ELR (cell line): Measurements from ENCODE around the gene CSTF1.

ENCODE experiments used
- DNase-seq: peaks from one replicate; pipeline ENCODE4 v3.0.0-alpha.2; 2015; ENCODE audit warnings: low read depth

CSTF1 gene

GRCh38 chr20:56429502-56429901 is 37.1 kb downstream of the CSTF1 start:
- peak; percentile 87 for DNase-seq

- DNase-seq = no peak
Measured at GRCh38 chr20:56429941-56430340, 37.5 kb downstream of the CSTF1 start.

GRCh38 chr20:56430461-56430860 is 38.0 kb downstream of the CSTF1 start:
- no peak for DNase-seq

GRCh38 chr20:56430957-56431356 is 38.5 kb downstream of the CSTF1 start:
- no peak for DNase-seq

GRCh38 chr20:56431471-56431870 is 39.0 kb downstream of the CSTF1 start:
- no peak for DNase-seq

- DNase-seq = peak; percentile 47
Measured at GRCh38 chr20:56433221-56433879, 40.9 kb downstream of the CSTF1 start.

GRCh38 chr20:56433880-56434255 is 41.4 kb downstream of the CSTF1 start:
- DNase-seq = peak; percentile 51

- no peak for DNase-seq
Measured at GRCh38 chr20:56437196-56437960, 44.9 kb downstream of the CSTF1 start.

- DNase-seq = no peak
Measured at GRCh38 chr20:56438284-56438683, 45.8 kb downstream of the CSTF1 start.

GRCh38 chr20:56439771-56440291 is 47.4 kb downstream of the CSTF1 start:
- DNase-seq = peak; percentile 98

- DNase-seq = peak; percentile 39
Measured at GRCh38 chr20:56440346-56441007, 48.0 kb downstream of the CSTF1 start.

GRCh38 chr20:56442389-56443365 is 50.2 kb downstream of the CSTF1 start:
- DNase-seq = no peak

- DNase-seq = peak; percentile 54
Measured at GRCh38 chr20:56443654-56444540, 51.5 kb downstream of the CSTF1 start.

- no peak for DNase-seq
Measured at GRCh38 chr20:56445130-56445529, 52.7 kb downstream of the CSTF1 start.

GRCh38 chr20:56445540-56445939 is 53.1 kb downstream of the CSTF1 start:
- DNase-seq = no peak

- DNase-seq = no peak
Measured at GRCh38 chr20:56447227-56447626, 54.8 kb downstream of the CSTF1 start.

- DNase-seq = no peak
Measured at GRCh38 chr20:56449459-56449858, 57.0 kb downstream of the CSTF1 start.

GRCh38 chr20:56451056-56451765 is 58.8 kb downstream of the CSTF1 start:
- no peak for DNase-seq

GRCh38 chr20:56453352-56453751 is 60.9 kb downstream of the CSTF1 start:
- no peak for DNase-seq

GRCh38 chr20:56454754-56455153 is 62.3 kb downstream of the CSTF1 start:
- no peak for DNase-seq
